GM19328 (cell line): ENCODE measurements around the gene HSDL1.
A peak's percentile ranks its signal among the peaks of the same experiment; 100 is the strongest.
"Not testable (repeated sequence)": the region's sequence is repeated elsewhere in the genome, so short reads cannot be mapped to it uniquely, and the experiment has no call there.

Source experiments
- ATAC-seq: cut with Tn5 transposase; IDR thresholded peaks from one replicate; pipeline ENCODE4 v1.9.1; 2021; ENCODE audit warnings: mild to moderate bottlenecking, moderate library complexity; ENCODE audit not compliant: unreplicated experiment

The HSDL1 gene

DNA sequence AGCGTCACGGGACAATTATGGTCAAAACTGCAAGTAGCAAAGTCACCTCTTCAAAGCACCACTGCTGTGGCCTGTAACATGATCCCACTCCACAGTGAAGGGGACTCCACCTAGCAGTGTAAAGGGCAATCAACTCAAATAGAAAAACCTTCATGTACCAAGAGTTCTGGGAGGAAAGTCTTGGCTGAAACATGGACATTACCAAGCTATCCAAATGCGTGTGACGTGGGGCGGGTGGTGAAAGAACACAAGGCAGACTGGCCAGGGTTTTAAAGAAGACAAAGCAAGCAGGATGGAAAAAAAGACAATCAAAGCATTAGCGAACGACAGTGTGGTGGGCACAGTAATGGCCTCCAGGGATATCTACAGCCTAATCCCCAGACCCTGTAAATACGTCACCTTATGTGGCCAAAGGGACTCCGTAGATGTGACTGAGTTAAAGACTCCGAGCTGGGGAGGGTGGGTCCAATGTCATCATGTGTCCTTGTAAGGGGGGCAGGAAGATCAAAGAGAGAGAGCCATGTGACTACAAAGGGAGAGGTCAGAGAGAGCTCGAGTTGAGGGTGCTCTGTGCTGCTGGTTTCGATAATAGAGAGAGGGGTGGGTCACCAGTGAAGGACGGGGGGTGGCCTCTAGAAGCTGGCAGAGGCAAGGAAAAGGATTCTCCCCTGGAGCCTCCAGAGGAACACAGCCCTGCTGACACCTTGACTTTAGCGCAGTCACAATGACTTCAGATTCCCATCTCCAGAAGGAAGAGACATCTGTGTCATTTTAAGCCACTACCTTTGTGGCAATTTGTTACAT lies 6.0 kb downstream of the HSDL1 start:
- ATAC-seq = no peak

DNA sequence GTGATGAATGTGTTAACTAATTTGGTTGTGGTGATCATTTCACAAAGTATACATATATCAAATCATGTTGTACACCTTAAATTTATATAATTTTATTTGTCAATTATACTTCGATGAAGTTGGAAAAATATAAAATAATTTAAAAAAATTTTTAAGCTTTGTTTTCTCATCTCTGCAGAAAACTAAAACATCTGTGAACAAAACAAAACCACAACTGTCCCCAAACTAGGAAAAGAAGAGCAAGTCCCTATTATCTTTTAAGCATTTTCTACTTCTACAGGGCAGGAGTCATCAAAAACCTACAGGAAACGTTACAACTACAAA lies 6.5 kb downstream of the HSDL1 start:
- no peak for ATAC-seq

DNA sequence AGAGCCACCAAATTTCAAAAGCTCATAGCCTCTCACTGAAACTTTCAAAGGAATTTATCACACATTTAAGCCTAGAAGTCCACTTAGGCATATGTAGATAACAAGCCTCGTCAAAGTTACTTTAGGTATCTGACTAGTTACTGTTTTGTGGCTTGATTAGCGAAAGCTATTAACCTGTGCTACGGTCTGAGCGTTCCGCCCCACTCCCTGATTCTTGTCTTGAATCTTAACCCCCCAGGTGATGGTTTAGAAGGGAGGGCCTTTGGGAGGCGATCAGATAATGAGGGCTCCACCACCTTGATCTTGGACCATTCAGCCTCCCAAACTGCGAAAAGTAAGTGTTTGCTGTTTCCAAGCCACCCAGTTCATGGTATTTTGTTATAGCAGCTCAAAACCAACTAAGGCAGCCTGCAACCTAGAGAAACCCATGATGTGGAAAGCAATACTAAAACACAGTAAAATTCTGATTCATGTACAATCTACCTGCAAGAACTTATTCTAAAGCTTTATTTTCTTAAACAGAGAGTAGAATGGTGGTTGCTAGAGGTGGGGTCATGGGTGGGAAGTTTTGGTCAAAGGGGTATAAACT lies 7.1 kb downstream of the HSDL1 start:
- ATAC-seq = no peak

DNA sequence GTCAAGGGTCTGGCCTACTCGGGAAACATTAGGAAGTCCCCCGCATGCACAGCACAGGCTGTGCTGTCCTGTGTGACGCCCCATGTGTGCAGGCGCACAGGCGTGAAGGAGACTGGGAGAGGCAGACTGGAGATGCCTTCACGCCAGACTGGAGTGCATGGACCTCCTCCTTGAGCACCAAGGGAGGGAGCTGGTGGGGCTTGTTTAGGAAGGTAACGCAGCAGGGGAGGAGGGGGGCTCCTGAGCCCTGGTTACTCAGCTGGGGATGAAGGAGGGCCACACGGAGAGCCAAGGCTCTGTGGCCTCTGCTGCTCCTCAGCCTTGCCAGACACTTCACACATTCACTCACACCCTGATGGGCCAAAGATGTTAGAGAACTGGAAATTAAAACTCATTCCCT lies 7.7 kb downstream of the HSDL1 start:
- ATAC-seq = no peak

DNA sequence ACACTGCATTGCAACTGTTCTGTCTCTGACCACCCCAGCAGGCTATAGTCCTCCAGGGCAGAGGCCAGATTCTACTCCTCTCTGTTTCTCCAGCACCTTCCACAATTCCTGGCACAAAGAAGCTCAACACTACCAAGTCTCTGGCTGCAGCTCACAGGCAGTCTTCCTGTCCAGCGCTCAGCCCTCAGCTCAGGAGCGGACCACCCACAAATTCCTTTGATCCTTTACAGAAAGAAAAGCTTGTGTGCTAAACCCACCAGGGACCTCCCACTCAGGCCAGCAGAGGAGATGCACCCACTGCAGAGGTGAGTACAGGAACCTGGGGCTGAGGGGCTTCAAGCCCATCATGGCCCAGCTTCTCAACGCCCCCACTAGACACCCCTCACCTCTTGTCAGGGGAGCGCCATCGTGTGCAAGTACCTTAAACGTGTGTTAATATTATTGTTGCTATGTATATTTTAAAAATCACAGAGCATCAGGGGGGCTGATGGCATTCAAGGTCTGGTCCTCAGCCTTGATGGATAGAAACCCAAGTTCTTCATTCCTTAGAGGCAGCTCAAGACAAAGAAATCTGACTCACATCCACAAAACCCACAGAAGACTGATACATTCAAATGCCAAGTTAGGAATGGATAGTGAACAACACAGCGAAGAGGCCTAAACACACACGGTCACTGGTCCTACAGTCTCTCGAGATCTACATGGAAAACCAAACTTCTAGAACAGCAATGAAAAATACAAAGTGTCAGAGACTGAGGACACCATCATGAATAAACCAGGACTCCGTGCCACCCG lies 8.4 kb downstream of the HSDL1 start:
- no peak for ATAC-seq

DNA sequence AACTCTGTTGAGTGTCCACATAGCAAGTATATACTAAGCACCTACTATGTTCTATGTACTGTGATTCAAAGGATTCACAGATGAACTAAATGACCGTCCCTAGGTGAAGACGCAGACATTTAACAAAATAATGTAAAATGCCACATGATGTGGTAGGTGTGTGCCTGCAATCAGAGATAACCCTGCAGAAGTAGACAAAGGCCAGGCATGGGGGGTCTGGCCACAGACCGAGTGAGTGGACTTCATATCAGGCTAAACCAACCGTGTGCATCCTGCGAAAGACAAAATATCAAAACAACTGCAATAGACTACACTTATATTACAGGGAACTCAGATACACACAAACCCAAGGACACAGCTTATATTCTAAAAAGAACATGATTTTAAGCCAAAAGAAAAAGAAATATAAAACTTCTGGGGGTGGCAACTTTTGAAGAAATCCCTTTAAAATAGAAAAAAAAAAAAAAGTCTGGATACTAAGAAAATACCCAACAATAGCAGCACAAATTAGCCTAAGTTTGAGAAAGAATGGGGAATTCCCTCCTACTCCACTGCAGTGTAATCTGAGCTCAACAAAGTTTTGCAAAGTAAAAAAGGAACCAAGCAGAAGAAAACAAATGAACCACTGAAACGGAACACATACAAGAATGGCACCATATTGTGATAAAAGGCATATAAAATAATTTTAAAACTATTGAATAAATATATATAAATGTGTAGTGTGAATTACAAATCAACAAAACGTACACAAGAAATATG lies 12.3 kb downstream of the HSDL1 start:
- no peak for ATAC-seq

DNA sequence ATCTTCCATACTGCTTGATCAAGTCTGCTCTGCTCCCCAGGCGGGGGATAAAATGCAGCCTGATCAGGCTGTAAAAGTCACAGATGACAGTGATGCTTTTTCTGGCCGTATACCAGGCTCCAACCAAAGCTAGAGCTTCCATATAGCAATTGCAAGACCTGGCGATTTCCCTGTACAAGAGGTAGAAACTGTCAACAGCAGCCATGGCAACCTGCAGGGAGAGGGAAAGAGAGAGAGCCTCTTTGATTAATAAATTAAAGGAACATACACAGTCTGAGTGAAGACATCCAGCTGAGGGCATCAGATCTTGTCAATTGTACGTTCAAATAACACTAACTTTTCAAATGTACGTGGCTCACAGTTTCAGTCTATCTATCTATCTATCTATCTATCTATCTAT lies 13.9 kb downstream of the HSDL1 start:
- ATAC-seq = no peak

DNA sequence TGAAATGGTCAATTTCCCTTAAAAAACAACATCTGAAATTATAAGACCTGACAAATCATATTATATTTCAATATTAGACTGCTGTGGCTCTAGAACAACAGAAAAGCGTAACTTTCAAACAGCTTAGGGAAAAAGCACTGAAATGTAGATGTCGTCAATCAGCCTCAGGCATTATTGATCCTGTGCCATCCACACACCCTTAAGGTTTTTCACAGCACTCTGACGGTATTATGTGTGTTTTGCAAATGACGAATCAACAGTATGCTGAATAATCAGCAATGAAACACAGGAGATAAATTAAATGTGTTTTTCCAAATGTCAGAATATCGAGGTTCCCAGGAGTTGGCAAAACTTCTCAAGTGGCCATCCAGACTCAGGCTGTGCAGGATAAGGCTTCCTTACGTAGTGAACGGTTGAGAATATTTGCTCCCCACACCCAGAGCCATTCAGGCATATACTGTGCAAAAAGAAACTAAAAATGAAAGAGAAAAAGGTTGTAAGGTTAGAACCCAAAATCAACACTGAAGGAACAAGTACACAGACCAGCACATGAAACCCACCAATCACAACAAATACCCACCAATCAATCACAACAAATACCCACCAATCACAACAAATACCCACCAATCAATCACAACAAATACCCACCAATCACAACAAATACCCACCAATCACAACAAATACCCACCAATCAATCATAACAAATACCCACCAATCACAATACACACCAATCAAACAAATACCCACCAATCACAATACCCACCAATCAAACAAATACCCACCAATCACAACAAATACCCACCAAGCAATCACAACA lies 20.5 kb downstream of the HSDL1 start:
- ATAC-seq = no peak

DNA sequence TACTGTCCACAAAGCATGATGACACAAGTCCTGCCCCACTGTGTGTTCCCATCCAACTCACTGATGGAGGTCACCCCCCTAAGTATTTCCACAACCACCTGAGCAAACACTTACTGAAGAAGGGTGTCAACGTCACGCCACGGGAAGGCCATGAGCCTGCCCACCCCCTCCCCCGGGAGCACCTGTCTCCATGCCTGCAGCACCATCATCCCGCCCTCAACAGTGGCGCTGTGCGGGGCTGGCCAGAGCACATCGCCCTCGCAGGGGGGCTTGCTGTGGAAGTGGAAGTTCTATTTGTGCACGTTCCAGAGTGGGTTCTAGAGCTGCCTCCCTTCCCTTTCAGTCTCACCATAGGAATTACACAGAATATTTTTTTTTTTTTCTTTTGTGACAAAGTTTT lies 24.0 kb downstream of the HSDL1 start:
- ATAC-seq = no peak

DNA sequence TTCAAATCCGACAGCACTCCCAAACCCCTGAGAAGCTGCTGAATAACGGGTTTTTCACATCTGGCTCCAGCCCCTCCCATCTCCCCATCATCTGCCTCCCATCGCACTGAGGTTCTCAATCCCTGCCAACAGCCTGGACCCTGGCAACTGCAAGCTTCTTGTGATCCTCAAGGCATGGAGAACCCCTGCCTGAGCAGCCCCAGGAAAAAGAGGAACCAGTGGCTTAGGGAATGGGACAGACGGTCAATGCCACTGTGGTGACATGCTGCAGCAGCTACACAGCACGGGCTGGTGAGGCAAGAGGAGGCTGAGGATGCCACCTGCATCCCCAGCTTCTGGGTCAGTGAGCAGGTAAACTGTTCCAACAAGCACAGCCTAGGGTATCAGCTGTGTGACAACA lies 25.0 kb downstream of the HSDL1 start:
- no peak for ATAC-seq

DNA sequence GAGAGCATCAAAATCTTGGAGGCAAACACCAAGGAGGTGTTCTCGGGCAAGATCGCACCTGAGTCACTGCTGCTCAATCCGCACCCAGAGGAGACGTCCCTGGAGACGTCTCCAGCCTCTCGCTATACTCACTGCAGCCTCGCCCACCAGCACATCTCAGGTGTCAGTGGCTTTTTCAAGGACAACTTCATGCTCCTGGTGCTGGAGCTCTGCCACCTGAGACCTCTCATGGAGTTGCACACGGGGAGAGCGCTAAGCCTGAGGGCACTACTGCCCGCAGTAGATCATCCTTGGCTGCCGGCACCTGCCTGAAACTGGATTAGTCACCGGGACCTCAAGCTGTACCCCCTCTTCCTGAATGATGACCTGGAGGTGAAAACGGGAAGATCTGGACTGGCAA lies 25.6 kb downstream of the HSDL1 start:
- ATAC-seq = no peak

DNA sequence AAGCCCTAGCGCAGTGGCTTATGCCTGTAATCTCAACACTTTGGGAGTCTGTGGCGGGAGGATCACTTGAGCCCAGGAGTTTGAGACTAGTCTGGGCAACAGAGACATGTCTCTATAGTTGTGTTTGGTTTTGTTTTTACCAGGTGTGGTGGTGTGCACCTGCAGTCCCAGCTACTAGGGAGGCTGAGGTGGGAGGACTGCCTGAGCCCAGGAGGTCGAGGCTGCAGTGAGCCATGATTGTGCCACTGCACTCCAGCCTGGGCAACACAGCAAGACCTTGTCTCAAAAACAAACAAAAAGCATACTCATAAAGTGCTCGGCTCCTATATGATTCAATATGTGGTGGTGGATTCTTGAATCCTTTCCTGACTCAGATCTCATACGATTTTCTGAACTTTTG lies 26.7 kb downstream of the HSDL1 start:
- not testable (repeated sequence) for ATAC-seq

DNA sequence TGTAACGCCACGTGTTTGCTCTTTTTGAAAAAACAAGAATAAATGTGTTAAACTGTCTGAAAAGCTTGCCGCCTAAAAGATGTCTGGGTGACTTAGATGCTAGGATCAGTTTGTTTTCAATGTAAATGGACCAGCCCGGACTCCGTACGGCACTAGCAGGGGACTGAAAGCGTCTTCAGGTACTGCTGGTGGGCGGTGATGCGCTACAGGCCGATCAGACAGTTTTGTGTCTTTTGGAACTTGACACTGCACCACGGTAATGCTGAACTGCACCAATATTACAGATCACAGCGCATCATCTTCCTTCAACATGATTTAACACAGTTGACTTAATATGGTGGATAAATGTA lies 27.5 kb downstream of the HSDL1 start:
- ATAC-seq = peak; percentile 5

DNA sequence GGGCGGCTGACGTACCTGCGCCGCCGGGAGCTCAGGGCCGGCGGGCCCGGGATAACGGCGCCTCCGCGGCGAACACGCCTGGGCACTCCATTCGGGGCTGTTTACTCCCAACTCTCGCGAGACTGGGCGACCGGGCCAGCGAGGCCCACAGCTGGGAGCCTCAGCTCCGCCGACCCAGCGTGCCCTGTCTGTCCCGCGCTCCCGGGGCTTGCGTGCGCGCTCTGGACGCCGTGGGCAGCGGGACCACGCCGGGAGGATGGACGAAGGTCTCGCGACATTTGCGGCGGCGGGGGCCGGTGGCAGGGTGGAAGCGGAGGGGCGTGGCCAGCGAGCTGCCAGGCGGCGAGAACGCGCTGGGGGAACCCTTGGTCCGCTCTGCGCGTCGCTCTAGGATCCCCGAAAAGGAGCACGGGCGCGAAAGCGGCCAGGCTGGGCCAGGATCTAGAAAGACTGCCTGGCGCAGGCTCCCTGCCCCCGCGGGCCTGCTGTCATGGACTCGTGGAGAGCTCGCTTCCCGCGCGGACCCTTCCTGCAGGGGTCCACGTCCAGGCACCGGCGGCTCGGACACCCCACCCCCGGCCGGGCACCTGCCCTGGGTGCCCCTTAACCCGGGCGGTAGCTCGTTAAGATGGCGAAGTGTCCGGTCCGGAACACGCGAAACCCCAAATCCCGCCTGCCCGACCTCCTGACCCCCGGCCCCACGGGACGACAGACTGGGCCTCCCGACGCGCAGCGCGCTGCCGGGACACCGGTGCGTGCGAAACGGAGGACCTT lies 28.1 kb downstream of the HSDL1 start, which contains the start of gene MBTPS1:
TSS of gene MBTPS1 (minus strand) at position 223 of the 774 bp plus-strand sequence. CDS start 15,159 bp downstream, outside the sequence.
- peak; percentile 86 for ATAC-seq

DNA sequence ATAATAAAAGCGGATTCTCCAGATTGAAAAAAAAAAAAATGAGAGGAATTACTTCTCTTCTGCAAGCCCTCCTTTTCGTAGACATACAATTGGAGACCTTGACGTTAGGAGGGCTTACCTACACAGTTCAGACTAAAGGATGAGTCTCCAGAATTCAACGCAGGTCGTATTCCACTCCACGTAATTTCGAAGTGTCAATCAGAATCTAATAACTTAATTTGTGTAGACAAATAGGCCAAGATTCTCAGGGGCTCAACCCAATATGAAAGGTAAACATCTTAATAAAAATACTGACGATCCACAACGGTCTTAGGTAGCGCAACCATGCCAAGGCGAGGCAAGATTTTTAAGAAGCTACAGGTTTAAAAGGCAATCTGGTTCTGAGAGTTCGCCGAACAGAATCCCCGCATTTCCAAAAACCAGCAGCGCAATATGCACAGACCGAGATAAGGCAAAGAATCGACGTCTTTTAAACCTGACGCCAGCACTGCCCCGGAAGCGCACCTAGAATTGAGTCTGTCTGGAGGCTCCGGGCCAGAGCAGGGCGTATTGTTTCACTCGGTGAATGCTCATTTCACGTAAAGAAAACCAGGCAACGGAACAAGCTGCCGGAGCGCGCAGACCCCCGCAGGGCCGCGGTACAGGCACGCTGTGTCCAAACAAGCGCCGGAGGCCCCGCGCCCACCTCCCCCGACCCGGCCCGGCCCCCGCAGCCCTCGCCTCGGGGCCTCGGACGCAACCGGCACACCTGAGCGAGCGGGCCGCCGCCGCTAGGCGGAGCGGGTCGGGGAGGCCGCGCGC lies 28.9 kb downstream of the HSDL1 start:
- ATAC-seq = peak; percentile 21

DNA sequence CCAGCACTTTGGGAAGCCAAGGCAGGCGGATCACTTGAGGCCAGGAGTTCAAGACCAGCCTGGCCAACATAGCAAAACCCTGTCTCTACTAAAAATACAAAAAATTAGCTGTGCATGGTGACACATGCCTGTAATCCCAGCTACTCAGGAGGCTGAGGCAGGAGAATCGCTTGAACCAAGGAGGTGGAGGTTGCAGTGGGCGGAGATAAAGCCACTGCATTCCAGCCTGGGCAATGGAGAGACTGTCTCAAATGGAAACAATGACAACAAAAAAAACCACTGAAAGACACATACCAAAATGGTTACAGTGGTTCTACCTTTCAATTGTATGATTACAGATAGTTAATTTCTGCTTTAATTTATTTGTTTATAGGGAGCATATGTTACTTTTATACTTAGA lies 33.0 kb downstream of the HSDL1 start:
- not testable (repeated sequence) for ATAC-seq

DNA sequence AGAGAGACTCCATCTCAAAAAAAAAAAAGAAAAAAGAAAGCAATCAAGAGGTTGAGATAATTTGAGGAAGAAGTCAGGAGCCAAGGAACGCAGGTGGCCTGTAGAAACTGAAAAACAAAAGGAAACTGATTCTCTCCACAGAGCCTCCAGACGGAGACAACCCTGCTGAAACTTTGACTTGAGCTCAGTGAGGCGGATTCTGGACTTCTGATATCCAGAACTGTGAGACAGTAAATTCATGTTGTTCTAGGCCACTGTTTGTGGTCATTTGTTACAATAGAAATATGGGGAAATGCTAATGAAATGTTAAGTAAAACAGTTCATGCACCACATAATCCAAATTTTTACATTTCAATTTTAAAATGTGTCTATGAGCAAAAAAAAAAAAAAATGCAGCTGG lies 33.5 kb downstream of the HSDL1 start:
- no peak for ATAC-seq

DNA sequence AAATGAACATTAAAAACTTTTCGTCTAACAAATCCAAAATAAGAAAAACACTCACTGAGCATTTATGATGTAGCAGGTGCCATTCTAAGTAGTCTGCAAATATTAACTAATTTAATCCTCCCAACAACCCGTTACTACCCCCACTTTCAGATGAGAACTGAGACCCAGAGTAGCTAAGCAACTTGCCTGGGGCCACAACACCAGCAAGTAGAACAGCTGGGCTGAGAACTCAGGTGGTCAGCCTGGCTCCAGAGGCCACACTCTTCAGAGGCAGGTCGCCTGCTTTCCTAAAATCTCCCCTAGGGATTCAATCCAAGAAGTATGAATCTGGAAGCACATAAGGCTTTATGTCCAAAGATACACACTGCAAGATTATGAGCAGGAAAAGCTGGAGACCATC lies 34.5 kb downstream of the HSDL1 start:
- ATAC-seq = no peak
